Activated CD4-positive, alpha-beta T cell treated with anti-CD3 and anti-CD28 coated beads, Interleukin-2, amount 50 U/mL, for 4 hours (primary cell): ENCODE results near the gene TBC1D21.

Experiments
- DNase-seq, 2 experiments: peaks; one replicate each; pipeline ENCODE4 v3.0.0-alpha.2; 2020

TBC1D21 gene

GRCh38 chr15:73891328-73892315 is 18.3 kb downstream of the TBC1D21 start:
- no peak for DNase-seq

DNA sequence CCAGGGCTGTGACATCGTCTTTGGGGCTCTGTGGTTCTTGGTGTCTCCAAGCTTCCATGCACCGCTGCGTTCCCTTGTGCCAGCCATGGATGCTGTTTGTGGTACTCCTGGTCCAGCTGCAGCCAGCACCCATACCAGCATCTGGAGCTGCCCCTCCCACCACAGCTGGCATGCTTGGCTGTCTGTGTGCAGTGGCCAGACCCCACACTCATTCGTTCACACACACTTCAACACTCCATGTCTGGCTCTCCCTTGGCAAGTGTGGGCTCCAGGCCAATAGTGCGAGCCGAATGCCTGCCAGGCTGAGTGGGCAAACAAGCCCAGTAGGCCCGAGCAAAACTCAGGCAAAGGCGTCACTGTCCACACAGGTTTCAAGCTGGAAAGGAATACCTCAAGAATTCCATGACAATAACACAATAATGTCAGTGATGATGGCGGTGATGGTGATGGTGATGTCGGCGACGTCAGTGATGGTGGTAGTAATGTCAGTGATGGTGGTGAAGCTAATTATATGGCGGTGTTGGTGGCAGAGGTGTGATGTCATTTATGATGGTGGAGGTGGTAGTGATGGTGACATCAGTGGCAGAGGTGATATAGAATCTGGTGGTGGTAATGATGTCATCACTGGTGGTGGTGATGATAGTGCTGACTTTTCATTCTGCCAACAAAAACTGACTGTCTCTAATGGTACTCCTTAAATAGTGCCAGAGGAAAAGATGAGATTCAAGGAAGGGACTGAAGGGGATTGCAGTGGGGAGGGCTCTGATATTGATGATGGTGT is 19.3 kb downstream of the TBC1D21 start:
- DNase-seq: no peak

DNA sequence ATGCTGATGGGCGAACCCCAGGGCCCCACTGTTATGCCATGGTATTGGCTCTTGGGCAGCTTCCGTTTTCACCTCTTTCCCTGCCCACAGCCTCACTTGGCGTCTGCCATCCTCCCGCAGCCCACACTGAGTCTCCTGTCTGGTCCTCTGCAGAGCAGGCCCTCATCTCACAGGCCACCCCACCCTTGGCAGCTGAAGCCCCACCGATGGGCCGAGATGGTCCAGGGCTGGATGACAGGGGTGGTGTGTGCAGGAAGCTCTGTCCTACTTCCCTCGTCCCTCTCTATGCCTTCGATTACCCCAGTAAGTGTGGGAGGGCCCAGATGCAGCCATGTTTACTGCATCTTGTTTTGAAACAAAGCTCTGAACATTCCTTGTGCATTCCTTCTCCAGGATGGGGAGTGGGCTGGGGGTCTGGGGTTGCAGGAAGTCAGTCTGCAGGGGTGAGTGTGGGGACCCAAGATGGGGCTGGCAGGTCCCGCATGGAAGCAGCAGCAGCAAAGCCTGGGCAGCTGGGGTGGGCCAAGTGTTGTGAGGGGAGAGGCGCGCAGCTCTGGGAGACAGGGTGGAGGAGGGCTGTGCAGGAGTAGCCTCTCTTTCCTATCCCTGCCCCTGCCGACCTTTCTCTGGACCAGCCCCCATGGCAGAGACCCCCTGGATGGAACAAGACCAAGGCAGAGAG is 20.9 kb downstream of the TBC1D21 start:
- DNase-seq: no peak

- peak; percentile 23 to 35 for DNase-seq
These were observed 24.3 kb downstream of the TBC1D21 start for GRCh38 chr15:73897441-73898261.

- DNase-seq: no peak
These were observed 26.1 kb downstream of the TBC1D21 start for GRCh38 chr15:73899197-73900094.

DNA sequence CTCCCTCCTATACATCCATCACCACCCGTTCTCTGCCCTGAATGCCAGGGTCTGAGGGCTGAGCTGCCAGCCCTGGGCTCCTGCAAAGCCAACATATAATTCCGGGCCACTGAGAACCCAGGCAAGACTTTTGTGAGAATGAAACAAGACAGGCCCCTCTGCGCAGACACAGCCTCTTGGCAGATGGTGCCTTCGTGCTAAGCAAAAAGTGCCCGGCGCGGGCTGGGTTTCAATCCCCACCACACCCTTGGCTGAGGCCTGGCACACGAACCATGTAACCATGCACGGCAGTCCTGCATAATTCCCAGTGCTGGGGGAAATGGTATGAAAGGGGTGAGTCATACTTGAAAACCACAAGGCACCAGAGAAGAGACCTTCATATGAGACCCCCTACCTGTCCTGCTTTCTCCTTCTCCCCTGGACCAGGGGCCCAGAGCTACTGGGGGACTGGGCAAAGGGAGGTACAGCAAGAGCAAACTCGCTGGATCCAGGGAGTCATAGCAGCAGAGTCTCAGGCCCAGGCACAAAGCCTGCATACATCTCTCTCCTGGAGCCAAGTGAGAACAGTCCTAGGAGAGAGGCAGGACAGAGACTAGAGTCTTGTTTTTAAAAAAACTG is 26.8 kb downstream of the TBC1D21 start:
- no peak for DNase-seq

GRCh38 chr15:73901126-73901810 is 27.9 kb downstream of the TBC1D21 start:
- DNase-seq: no peak

GRCh38 chr15:73902121-73903020 is 29.0 kb downstream of the TBC1D21 start:
- no peak for DNase-seq

DNA sequence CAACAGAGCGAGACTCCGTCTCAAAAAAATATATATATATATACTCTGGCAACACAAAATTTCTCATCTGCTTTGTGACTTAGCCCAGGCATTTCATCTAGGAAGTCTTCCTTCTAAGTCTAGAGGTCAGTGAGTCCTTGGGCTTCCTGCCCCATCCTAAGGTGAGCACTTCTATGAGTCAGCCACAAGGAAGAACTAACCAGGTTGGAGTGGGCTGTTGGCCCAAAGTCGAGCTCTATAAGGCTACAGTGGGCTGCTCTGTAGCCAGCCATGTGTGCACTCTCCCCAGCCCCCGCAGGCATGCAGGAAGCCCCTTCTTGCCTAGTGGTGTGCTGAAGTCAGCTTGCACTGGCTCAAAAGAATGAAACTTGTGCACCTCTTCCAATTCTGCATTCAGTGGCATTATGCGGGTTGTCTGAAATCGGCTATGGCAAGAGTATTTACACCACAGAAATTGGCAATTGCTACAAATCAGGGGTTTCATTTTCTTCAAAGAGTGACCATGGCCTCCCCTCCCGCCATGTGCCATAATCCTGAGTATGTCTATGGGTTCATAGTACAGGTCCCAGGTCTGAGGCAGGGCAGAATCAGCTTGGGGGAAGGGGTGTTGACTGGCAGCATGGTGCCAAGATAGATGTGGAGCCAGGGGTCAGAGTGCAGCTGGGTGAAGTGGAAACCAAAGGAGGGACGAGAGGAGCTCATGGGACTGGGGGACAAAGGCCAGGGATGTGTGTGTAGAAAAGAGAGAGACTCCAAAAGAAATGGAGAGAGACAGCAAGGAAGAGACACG is 30.9 kb downstream of the TBC1D21 start:
- DNase-seq: no peak

- no peak for DNase-seq
These were observed 32.0 kb downstream of the TBC1D21 start for GRCh38 chr15:73905225-73905827.

- DNase-seq: no peak
These were observed 33.1 kb downstream of the TBC1D21 start for GRCh38 chr15:73906346-73907034.

- DNase-seq: no peak
These were observed 33.7 kb downstream of the TBC1D21 start for GRCh38 chr15:73907035-73907408.

DNA sequence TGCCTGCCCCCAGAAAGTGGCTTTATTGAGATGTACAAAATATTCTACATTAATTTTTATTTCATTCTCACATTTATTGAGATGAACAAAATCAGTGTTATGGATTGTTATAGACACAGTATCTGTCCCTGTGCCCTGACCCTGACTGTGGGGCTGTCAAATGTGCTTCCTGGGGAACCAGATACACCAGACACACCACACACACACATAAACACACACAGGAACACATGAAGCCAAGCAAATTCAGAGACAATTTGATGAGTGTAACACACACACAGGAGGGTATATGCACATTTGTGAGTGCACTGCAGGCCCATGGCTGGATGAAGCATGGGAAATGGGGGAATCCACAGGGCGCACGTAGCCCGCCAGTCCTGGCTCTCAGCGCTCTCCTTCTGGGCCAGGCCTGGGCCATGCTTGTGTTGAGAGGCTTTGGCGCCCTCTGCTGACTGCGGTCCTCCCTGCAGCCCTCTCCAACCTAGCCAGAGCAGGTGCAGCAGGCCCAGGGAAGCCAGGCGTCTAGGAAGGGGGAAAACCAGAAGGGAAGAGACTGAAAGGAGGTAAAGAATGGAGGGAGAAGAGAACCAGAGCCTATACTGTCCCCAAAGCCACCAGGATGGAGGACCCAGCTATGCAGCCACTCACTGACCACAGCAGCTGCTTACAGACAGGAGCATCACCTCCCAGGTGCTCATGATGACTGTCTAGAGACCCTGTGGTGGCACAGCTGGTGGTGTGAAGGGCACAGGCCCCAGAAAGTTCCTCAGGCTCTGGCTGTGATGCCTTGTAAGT is 34.9 kb downstream of the TBC1D21 start:
- DNase-seq: peak; percentile 65 to 75

DNA sequence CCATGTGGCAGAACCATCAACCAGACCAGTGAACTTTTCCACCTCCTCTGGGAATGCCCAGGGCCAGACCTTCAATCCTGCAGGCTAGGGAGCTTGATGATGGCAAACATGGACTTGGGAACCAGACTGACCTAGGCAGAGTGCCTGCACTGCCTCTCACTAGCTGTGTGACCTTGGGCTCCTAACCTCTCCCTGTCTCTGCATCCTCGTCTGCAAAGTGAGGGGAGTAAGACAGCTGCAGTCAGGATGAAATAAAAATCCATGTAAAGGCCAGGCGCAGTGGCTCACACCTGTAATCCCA is 35.4 kb downstream of the TBC1D21 start:
- no peak for DNase-seq

DNA sequence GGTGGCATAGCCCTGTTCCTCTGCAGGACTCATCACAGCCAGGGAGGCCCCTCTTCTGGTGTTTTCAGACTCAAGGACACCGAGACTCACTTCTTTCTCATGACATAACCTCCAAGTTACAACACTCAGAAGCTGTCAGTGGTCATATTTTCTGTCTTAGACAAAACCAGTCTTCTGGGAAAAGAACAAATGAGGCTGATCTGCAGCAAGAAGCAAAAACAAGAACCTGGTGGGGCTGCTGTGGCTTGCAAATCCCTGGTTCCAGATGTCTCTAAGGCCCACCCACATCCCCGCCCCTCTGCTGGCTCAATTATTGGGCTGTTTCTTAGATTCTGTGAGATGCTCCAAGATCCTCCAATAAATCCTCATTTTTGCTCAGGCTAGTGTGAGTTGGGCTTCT is 36.3 kb downstream of the TBC1D21 start:
- DNase-seq: no peak

DNA sequence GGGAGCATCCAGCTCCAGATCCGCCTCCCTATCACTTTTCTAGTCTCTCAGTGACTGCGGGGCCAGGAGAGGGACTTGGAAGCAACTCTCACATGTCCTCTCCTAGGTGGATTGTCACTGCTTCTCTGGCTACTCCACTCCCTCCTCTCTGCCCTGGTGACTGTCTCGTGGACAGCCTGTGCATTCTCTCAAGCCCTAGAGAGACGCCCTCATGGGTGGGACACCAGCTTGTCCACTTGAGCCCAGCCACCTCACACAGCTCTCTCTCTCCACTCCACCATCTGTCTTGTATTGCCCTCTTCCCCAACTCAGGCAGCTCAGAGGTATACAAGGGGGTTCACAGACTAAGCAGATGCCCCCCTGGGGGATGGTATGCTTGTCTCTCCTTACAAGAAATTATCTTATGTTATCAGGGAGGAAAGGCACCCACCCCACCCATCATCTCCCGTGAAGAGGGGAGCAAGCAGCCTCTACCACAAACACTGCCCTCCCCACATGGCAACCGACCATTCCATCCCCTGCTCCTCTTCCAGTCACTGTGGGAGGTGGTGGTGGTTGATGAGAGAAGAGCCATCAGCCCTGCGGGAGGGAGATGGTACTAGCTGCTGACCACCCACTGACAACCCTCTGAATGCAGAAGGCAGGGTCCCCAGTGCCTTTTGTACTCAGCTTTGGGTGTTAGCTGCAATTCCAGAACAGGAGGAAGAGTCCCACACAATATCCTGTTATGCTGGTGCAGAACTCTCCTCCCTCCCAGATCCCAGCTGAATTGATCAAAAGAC is 37.3 kb downstream of the TBC1D21 start:
- no peak for DNase-seq
